ENCODE measurements around the gene C5orf47.

DNA sequence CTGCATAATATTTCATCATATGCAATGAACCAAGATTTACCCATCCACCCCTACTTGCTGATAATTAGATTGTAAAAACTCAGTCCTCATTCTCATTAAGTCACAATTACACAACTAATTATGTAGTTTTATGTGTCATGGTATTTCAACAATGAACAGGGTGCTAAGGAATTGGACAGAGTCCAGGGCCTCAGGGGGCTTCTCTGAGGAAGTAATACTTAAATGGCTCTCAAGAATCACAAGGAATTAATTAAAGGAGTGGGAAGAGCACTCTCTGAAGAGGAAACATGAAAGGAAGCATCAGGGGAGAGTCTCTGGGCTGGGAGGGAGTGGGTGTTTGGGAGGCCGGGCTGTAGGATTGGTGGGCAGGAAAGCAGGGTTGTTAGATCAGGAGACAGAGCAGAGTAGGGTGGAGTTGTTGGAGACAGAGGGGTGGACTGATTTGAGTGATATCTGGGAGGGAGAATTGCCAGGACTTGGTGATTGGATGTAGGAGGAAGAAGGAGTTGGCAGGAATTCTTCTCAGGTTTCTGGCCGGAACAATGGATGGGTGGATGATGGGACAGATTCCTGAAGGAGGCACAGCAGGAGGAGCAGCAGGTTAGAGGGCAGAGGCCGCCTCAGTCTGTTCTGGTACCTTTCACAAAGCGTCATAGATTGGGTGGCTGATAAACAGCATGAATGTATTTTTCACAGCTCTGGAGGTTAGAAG, 33.6 kb downstream of the C5orf47 start:
- TF ChIP-seq POLR2AphosphoS5 (IDR thresholded peaks at IDR 0.05; ENCODE audit: borderline replicate concordance, low read depth, low read length) (peak; percentile 52; the same call in 1 of the 2 replicates), EZH2 (IDR thresholded peaks at IDR 0.05) (no peak)
